ENCODE data around the gene TANC1.

The TANC1 gene

DNA sequence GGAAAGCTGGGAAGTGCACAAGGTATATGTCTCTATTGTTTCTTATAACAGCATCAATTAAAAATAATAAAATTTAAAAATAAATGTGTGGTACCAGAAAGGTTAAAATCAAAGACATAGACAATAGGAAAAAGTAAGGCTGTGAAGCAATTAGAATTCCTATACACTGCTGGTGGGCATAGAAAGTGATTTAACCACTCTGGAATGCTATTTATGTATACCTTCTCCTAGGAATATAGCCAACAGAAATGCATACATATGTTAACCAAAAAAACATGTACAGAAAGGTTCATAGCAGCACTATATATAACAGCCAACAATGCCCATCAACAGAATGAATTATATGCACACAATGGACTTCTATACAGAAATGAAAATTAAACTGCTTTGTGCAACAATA, 275.1 kb downstream of the TANC1 start:
- in situ Hi-C loops (cut with HindIII; ENCODE audit: low sequenced_read_pairs), result no loop called here

DNA sequence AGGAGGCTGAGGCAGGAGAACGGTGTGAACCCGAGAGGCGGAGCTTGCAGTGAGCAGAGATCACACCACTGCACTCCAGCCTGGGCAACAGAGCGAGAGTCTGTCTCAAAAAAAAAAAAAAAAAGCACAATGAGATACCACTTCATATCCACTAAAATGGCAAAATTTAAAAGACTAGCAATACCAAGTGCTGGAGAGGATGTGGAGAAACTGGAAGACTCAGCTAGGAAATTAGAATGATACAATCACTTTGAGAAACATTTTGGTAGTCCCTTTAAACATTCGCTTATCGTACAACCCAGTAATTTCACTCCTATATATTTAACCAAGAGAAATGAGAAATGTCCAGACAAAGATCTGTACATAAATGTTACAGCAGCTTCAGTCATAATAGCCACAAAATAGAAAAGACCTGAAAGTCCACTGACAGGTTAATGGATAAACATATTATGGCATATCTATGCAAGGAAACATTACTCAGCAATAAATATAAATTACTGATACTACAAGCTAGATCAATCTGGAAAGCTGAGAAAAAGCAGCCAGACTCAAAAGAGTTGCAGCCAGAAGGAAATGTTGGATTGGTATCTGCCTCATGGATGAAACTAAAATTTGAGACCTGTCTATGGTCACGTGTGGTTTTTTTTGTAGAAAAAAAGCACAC, 278.0 kb downstream of the TANC1 start:
- in situ Hi-C loops (cut with HindIII; ENCODE audit: low sequenced_read_pairs), result no loop called here

DNA sequence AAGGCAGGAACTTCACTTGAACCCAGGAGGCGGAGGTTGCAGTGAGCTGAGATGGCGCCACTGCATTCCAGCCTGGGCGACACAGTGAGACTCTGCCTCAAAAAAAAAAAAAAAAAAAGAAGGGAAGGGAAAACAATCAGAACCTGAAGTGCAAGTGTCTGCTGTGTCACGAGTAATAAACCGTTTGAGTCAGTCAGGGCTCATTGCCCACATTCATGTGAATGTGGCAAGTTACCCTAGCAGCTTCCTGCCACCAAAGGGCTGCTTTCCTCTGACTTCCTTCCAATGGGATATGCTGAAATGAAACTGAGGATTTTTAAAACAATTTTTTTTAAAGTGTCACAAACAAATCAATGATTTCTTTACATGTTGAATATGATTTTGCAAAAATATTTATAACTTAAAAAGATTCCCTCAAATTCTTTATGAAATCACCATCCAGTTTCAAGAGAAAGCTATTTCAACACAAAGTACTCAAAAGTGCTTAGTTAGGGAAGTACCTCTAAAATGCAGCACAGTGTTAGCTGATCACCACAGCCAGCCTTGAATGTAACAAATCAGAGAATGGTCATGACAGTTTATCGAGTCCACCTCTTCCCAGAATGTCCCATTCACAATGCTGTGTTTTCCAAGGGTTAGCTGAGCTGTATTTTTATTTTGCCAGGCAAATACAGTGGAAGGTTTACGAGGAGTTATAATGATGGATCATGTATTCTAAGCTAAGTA, 281.7 kb downstream of the TANC1 start:
- in situ Hi-C loops (cut with HindIII; ENCODE audit: low sequenced_read_pairs), result no loop called here

DNA sequence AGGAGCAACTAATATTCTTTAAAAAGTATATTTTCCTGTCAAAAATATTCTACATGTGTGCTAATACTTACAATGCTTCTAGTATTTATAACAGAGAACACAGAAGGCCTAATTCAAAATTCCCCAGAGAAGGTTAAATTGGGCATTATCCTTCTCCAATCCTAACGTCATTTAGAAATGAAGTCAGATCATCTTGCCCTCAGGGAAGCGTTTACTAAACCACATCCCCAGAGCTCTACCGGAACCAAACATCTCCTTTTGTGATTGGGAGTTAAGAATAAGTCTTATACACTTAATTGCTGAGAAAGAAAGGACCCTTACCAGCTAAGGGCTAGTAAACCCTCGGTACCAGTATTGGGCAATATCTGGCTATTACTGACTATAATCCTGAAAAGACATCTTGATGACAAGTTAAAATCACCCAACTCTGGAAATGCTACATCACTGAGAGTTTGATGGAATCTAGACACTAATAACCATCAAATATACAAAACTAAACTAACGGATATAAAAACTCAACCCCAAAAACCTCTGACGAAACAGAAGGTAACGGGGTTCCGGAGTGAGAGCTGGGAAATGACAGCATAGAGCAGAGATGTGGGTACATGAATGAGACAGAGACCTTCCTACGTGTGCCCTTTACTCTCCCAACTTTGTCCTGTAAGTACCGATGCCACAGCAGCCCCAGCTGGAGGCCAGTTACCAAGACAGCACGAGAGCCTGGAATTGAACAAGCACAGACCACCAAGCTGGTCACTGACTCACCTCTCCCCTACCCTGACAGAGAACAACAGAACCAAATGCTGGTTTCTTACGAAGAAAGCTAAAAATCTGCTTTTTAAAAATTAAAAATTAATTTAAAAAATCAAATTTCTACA, 283.1 kb downstream of the TANC1 start:
- in situ Hi-C loops (cut with HindIII; ENCODE audit: low sequenced_read_pairs), result no loop called here

DNA sequence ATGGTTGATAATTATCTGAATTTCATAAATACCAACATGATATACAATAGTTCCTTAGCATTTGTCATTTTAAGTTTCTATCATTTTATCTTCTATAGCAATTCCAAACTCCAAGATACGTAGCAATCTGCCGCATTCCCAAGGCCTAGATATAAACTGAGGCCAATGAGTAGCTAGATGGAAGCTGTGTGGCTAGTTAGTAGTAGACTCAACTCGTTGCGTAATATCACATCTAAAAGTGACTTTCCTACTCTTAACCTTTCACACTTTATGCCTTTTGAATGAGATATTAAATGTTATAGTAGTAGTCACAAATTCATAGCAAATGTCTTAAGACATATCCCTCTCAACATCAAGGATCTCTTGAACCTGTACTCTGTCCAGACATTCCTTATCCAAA, 284.5 kb downstream of the TANC1 start:
- in situ Hi-C loops (cut with HindIII; ENCODE audit: low sequenced_read_pairs), result no loop called here

DNA sequence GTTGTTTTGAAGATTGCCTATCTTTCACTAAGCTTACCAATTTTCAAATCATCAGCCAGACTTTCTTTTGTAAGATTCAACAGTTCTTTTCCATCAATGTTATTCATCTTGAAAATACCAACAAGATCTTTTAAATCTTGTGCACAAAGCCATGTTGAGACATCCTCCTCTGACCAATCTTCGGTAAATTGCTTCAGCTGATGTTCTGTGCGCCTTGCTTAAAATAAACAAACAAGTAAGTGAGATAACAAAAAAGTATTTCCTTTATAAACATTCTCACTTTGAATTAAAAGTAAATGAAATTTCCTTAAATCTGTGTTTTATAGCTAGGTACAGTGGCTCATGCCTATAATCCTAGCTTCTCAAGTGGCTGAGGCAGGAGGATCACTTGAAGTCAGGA, 287.7 kb downstream of the TANC1 start:
- in situ Hi-C loops (cut with HindIII; ENCODE audit: low sequenced_read_pairs), result no loop called here

DNA sequence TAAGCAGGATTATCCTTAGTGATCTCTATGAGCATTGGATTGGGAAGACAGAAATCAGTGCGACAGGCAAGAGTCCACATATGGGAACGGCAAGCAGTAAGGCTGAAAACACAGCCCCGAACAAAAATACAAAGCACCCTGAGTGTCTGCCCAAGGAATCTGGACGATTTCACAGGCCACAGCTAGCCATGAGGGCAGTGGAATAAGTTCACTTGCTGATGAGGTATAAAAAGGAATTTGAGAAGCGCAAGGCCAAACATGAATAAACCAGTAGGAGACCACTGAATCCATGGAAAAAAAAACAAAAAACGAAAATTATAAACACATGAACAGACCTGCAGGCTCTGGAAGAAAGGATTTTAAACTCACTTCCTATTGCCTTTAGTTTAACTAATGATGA, 293.8 kb downstream of the TANC1 start:
- in situ Hi-C loops (cut with HindIII; ENCODE audit: low sequenced_read_pairs), result no loop called here

DNA sequence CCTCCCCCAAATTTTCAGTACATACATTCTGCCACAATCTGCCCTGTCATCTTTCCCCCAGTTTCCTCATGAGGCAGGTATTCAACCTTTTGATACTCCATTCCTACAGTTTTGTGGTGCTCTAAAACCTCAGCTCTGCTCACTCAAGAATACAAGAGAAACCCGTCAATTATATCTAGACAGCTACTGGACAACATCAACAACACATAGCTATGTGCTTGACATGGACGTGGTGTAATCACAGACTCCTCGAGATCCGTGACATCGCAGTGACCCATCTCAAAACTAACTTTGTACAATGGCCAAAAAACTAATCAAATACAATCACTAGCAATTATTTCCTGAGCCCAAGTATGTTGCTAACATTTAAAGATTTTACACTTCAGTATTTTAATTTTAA, 294.5 kb downstream of the TANC1 start:
- in situ Hi-C loops (cut with HindIII; ENCODE audit: low sequenced_read_pairs), result no loop called here

DNA sequence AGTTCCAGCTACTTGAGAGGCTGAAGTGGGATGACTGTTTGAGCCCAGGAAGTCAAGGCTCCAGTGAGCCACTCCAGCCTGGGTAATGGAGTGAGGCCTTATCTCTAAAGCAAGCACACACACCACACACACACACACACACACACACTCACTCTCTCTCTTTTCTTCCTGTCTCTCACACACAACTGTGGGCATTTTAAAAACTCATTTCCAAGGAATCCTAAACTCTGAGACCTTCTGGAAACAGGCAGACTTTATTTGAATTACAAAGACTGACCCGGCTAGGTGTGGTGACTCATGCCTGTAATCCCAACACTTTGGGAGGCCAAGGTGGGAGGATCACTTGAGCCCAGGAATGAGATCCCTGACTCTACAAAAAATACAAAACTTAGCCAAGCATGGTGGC, 296.7 kb downstream of the TANC1 start:
- in situ Hi-C loops (cut with HindIII; ENCODE audit: low sequenced_read_pairs), result no loop called here

DNA sequence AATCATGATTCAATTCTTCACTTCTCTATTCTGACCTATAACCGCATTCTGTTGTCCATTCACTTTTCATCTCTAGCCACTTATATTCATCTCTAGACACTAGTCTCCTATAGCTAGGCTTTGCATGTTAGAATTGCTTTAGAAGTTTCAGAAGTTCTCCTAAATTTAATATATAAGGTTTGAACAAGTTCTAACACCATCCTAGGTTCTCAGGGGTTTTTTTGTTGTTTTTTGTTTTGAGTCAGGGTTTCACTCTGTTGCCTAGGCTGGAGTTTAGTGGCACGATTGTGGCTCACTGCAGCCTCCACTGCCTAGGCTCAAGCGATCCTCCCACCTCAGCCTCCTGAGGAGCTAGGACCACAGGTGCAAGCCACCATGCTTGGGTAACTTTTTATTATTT, 298.1 kb downstream of the TANC1 start:
- in situ Hi-C loops (cut with HindIII; ENCODE audit: low sequenced_read_pairs), result no loop called here

DNA sequence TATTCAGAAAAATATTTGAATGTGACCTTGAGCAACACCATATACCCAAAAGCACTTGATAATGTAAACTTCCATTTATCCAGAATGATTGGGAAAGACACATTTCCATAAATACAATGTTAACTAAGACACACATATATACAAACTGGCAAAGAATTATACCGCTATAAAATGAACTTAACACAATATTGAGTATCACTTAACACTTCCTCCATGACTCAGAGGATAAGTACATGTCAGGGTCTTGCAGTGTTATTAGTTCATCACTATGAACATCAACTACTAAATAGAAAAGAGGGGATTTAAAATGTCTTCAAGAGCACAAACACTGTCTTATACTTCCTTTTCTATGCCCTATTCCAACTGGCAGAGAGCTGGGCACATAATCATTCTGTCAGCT, 299.5 kb downstream of the TANC1 start:
- in situ Hi-C loops (cut with HindIII; ENCODE audit: low sequenced_read_pairs), result no loop called here

DNA sequence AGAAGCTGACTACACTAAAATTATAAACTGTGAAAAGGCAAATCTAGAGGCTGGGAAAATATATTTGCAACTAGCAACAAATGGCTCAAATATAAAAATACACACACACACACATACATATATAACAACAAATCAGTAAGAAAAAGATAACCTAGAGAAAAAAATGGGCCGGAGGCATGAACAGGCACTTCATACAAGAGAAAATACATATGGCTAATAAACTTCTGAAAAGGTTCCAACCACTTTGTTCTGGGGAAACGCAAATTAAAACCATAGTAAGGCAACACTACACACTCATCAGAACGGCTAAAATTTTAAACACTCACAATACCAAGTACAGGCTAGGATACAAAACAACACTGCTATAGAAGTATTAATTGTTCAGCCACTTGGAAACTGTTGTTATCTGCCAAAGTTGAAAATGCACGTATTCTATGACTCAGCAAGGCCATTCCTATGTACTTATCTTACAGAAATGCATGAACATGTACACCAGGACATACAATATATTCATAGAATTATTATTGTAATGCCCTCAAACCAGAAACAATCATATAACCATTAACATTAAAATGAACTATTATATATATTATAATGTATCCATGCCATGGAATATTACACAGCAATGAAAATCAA, 302.4 kb downstream of the TANC1 start:
- in situ Hi-C loops (cut with HindIII; ENCODE audit: low sequenced_read_pairs), result no loop called here

DNA sequence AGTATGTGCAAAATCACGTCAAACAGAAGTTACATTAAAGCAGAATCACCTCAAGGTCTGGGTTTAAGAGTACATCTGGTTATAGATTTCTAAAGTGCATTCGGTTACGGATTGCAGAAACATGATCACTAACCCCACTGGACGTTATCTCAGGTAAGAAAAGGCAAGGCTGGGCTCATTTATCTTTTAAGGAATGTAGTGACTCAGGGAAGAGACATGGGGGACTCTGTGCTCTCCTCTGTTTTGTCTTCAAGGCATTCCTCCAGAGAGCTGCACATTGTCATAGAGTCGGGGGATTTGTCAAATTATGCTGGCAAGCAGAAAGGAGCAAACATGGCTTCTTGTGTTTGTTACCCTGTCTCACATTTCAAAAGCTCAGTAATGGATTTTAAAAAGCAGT, 303.7 kb downstream of the TANC1 start:
- in situ Hi-C loops (cut with HindIII; ENCODE audit: low sequenced_read_pairs), result no loop called here

DNA sequence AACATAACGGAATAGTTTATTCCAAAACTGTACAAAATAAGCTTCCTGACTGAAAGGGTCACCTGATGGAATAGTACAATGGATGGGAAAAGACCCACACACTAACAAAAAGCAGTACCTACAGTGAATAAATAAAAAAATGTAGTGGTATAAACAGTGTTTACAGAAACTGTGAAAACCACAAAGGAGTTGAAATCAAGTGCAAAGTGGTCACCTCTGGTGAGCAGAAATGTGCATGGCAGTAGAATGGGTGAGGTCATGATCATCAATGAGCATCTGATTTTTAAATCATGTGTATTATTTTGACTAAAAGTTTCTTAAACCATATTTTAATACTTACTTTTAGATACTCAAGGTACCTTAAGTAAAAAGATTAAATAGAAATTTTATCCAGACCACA, 306.7 kb downstream of the TANC1 start:
- in situ Hi-C loops (cut with HindIII; ENCODE audit: low sequenced_read_pairs), result no loop called here

DNA sequence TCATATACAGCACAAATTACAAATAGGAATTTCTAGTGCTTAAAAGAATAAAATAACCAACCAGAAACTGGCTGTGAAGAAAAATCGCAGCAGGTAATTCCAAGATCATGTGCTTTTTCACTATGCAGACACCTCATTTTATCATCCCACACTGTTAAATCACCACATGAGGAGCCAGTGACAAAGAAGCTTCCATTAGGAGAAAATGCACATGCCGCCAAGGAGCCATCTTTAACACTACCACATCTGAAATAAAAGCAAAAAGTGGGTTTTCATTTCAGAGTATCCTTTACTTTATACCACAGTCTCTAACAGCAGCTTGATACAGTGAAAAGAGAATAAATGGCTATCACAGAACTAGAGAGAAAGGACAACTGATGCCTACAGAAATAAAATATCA, 311.3 kb downstream of the TANC1 start:
- in situ Hi-C loops (cut with HindIII; ENCODE audit: low sequenced_read_pairs), result no loop called here

DNA sequence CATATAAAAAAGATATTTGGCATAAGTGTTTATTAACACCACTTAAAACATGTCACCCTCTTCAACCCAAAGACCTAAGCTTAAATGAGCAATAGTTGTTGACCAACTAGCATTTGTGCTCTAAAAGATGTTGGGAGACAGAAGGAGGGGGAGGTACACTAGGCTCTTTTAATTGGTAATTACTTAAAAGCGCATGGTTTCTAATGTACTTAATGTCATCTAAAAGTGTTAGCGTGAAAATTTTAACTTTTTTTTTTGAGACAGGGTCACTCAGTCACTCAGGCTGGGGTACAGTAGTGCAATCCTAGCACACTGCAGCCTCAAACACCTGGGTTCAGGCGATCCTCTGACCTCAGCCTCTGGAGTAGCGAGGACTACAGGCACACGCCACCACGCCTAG, 312.6 kb downstream of the TANC1 start:
- in situ Hi-C loops (cut with HindIII; ENCODE audit: low sequenced_read_pairs), result no loop called here
